ENCODE data around the gene KRT34. TPM values are rescaled to one million over a fixed set of nuclear protein-coding genes. Genes with fewer than 3 reads are reported as not detected.
"Not testable (repeated sequence)": the region's sequence is repeated elsewhere in the genome, so short reads cannot be mapped to it uniquely, and the experiment has no call there.

KRT34 gene
- total RNA-seq, 1 donor, result 0.10 TPM

DNA sequence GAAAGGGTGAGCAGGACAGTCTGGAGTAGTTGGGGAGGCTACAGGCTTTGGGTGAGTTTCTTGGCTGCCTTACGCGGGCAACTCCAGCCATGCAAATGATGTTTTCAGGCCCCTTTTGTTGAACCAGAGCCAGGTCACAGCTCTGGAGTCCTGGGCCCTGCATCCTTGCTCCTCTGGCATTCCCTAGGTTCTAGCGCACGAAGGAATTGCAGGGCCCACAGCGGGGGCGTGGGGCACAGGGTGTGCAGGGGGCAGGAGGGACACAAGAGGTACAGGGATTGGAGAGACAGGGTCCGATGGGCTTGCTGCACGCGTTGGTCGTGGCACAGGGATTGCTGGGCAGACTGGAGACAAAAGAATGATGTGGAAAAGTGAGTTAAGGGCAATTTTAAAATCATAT is 11.7 kb upstream of the KRT34 start:
- H3K4me1 ChIP-seq (ENCODE audit: insufficient read depth, low read length), result no peaks in the 10 kb centered on the region
- H3K27me3 ChIP-seq (ENCODE audit: insufficient read depth, low read length), result no peaks in the 10 kb centered on the region
- no peaks in the 10 kb centered on the region for H3K9me3 ChIP-seq (ENCODE audit: low read depth, low read length)
- H3K4me3 ChIP-seq (ENCODE audit: low read length), result no peak overlapping the region

DNA sequence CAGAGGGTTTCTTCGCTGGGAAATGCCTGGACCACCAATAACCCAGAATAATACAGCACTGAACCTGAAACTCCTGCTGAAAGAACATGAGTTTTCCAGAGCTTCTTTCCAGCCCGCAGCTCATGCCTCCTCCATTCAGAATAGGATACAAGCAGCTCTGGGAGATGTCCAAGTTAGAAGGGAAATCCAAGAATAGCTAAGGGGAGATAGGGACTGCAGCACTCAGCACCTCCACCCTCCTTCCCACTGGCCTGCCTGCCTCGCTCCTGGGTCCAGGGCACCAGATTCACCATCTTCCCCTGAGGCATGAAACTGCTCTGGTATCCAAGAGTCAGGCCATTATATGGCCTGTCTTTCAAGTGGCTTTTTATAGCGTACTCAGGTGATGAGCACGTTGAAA is 11.2 kb upstream of the KRT34 start:
- peaks cover 3% of the 10 kb centered on the region for H3K27me3 ChIP-seq (ENCODE audit: insufficient read depth, low read length)
- no peaks in the 10 kb centered on the region for H3K9me3 ChIP-seq (ENCODE audit: low read depth, low read length)
- H3K4me3 ChIP-seq (ENCODE audit: low read length), result no peak overlapping the region
- no peaks in the 10 kb centered on the region for H3K4me1 ChIP-seq (ENCODE audit: insufficient read depth, low read length)

GRCh38 chr17:41392278-41392677 is 10.2 kb upstream of the KRT34 start:
- H3K27me3 ChIP-seq (ENCODE audit: insufficient read depth, low read length), result peaks cover 4% of the 10 kb centered on the region
- H3K4me1 ChIP-seq (ENCODE audit: insufficient read depth, low read length), result no peaks in the 10 kb centered on the region
- H3K9me3 ChIP-seq (ENCODE audit: low read depth, low read length), result no peaks in the 10 kb centered on the region
- H3K4me3 ChIP-seq (ENCODE audit: low read length), result no peak overlapping the region

DNA sequence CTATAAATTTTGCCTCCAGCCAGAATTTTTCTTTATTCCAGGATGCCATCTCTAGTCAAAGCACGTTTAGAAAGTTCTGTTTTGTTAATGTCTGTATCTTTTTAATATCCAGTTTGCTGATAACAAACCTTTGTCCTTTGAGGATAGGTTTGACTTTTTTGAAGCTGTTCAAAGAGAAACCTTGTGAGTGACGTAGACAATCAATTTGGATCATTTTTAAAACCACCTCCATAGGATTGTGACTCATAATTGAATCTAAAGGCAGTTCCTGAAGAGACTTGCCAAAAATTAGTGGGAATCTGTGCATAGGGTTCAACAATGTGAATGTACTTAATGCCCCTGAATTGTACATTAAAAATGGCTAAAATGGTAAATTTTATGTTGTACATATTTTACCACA is 9.4 kb upstream of the KRT34 start:
- no peaks in the 10 kb centered on the region for H3K4me1 ChIP-seq (ENCODE audit: insufficient read depth, low read length)
- H3K4me3 ChIP-seq (ENCODE audit: low read length), result no peak overlapping the region
- peaks cover 4% of the 10 kb centered on the region for H3K27me3 ChIP-seq (ENCODE audit: insufficient read depth, low read length)
- H3K9me3 ChIP-seq (ENCODE audit: low read depth, low read length), result peaks cover 7% of the 10 kb centered on the region

DNA sequence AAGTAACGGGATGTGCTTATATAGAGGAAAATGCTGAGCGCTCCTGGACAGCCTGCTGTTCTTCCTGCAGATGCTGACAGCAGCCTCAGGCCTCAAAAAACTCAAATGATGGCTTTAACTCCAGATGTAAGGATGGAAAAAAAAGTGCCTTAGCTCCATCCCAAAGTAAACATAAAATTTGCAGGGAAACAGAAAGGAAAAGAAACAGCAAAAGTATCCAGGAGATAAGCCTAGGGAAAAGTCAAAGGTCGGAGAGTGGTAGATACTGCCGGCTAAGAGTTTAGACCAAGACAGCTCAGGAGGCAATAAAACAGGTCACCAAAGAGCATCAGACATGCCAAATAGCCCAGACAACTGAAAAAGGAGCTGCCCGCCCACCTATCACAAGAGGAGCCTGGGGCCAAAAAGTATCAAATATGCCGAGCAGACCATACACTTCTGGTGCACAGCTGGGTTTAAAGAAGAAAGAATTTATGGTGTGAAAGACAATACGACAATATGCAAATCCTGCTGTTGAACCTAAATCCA is 8.4 kb upstream of the KRT34 start:
- H3K4me3 ChIP-seq (ENCODE audit: low read length), result no peak overlapping the region
- H3K9me3 ChIP-seq (ENCODE audit: low read depth, low read length), result peaks cover 12% of the 10 kb centered on the region
- H3K4me1 ChIP-seq (ENCODE audit: insufficient read depth, low read length), result no peaks in the 10 kb centered on the region
- peaks cover 4% of the 10 kb centered on the region for H3K27me3 ChIP-seq (ENCODE audit: insufficient read depth, low read length)

DNA sequence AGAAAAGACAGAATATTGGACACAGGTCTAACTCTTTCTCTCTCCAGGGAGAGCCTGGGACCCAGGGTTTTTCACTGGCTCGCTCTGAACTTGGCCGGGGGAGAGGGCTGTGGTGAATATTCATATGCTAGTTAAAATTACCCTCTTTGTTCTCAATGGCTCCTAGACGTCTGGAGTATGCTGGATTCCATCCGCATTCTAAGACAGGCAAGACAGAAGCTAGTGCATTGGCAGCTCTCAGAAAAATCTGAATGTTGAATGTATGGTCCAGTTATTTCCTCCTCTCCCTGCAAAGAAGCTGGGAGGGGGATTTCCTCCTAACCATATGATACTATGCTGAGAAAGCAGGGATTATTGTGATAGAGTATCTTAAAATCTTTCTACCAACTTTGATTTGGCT is 5.6 kb upstream of the KRT34 start:
- peaks cover 4% of the 10 kb centered on the region for H3K27me3 ChIP-seq (ENCODE audit: insufficient read depth, low read length)
- peaks cover 12% of the 10 kb centered on the region for H3K9me3 ChIP-seq (ENCODE audit: low read depth, low read length)
- no peak overlapping the region for H3K4me3 ChIP-seq (ENCODE audit: low read length)
- H3K4me1 ChIP-seq (ENCODE audit: insufficient read depth, low read length), result no peaks in the 10 kb centered on the region

DNA sequence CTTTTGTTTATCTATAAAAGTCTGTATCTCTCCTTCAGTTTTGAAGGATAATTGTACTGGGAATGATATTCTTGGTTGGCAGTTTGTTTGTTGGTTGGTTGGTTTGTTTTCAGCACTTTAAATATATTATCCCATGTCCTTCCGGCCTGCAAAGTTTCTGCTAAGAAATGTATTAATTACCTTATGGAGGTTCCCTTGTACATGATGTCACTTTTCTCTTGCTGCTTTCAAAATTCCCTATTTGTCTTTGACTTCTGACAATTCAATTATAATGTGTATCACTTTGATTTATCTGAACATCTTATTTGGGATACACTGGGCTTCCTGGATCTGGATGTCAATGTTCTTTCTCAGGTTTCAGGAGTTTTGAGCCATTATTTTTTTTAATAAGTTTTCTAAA is 4.1 kb upstream of the KRT34 start:
- peaks cover 12% of the 10 kb centered on the region for H3K9me3 ChIP-seq (ENCODE audit: low read depth, low read length)
- H3K4me1 ChIP-seq (ENCODE audit: insufficient read depth, low read length), result no peaks in the 10 kb centered on the region
- H3K27me3 ChIP-seq (ENCODE audit: insufficient read depth, low read length), result peaks cover 4% of the 10 kb centered on the region
- no peak overlapping the region for H3K4me3 ChIP-seq (ENCODE audit: low read length)

DNA sequence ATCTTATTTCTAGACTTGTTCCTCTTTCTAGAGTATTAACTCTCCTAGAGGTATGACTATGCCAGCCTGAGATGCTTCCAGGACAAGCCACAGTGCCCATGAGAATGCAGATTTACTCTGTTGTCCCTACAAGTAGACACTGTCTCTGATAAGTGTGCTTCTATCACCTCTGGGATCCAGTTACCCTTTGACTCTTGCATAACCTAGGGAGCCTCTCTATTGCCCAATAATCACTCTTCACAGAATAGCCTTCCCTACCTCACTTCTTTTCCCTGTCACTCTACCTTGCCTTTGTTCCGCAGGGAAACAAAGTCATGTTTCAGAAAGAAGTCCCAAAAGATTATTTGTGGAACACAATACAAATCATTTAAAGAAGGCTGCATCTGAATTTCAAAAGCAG is 1.6 kb upstream of the KRT34 start:
- Histone ChIP-seq H3K4me3 (ENCODE audit: low read length) (no peak overlapping the region), H3K27me3 (ENCODE audit: insufficient read depth, low read length) (peaks cover 4% of the 10 kb centered on the region), H3K4me1 (ENCODE audit: insufficient read depth, low read length) (no peaks in the 10 kb centered on the region), H3K9me3 (ENCODE audit: low read depth, low read length) (peaks cover 12% of the 10 kb centered on the region)

DNA sequence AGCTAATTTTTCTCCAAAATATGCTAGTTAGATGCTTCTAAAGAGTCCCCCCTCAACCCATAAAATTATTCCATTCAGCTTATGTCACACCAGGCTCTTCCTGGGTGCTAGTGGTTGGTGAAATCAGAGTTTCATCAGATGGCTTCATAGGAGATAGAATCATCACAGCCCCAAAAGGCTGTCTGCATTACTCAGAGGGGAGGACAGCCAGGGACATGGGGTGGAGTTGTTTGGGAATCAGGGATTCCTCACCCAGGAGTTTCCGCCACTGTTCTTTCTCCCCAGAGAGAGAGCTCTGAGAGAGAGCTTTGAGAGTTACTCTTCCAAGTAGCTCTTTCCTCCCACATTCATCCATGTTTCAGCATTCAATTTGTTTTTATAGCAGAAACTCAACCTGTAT is 288 bp upstream of the KRT34 start:
- no peaks in the 10 kb centered on the region for H3K4me1 ChIP-seq (ENCODE audit: insufficient read depth, low read length)
- H3K4me3 ChIP-seq (ENCODE audit: low read length), result no peak overlapping the region
- H3K27me3 ChIP-seq (ENCODE audit: insufficient read depth, low read length), result no peaks in the 10 kb centered on the region
- peaks cover 12% of the 10 kb centered on the region for H3K9me3 ChIP-seq (ENCODE audit: low read depth, low read length)

DNA sequence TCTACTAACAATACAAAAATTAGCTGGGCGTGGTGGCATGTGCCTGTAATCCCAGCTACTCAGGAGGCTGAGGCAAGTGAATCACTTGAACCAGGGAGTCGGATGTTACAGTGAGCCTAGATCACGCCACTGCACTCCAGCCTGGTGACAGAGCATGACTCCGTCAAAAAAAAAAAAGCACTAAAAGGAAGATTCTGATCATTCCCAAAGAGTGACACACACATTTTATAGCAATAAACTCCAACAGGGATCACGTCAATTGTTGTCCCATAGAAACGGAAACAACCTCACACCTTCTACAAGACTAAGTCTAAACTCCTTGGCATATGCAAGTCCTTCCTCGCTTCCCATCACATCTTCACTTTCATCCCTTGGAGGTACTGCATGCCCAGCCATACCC is 2.0 kb downstream of the KRT34 start:
- not testable (repeated sequence) for H3K4me1 ChIP-seq (ENCODE audit: insufficient read depth, low read length); H3K27me3 ChIP-seq (ENCODE audit: insufficient read depth, low read length); H3K9me3 ChIP-seq (ENCODE audit: low read depth, low read length); H3K4me3 ChIP-seq (ENCODE audit: low read length)

DNA sequence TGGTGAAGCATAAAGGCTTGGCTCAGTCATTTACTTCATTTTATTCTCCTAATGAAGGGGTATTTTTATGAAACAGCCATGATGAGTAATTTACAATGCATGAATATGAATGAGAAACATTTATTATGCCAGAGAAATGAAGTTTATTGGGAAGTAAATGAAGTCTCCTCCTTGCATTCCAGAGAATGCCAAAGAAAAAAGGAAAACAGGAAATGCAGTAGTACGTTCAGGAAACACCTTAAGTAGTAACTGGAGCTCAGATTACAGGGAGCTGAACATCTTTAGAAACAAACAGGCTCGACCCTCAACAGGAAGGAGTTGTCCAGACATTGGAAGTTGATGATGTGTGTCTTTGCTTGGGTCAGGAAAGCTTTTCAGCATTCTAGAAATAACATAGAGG is 4.6 kb downstream of the KRT34 start:
- Histone ChIP-seq H3K9me3 (ENCODE audit: low read depth, low read length) (no peaks in the 10 kb centered on the region), H3K4me1 (ENCODE audit: insufficient read depth, low read length) (no peaks in the 10 kb centered on the region), H3K27me3 (ENCODE audit: insufficient read depth, low read length) (peaks cover 5% of the 10 kb centered on the region), H3K4me3 (ENCODE audit: low read length) (no peak overlapping the region)

DNA sequence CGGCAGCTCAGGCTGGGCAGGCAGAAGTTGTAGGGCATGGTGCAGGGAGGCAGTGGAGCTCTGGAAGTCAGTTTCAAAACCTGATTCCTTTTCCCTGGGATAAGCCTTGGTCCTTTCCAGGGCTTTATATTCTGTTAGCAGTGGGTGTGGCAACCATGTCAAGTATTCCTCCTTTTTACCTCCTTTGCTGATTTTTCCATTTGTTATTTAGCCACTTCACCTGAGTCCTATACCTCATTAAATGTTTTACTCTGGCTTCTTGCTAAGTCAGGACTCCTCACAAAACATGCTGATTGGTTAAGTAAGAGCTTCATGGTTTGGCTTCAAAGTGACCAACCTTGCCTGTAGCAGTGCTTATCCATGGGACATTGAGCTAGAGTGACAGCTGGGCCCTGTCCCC is 12.4 kb downstream of the KRT34 start, which contains the start of gene KRT33B:
Gene KRT33B (minus strand): TSS at position 101 of the 400 bp plus-strand sequence. CDS start 63 bp downstream, at position 38.
- no peaks in the 10 kb centered on the region for H3K9me3 ChIP-seq (ENCODE audit: low read depth, low read length)
- H3K4me3 ChIP-seq (ENCODE audit: low read length), result no peak within 1 kb of the TSS
- H3K4me1 ChIP-seq (ENCODE audit: insufficient read depth, low read length), result no peaks in the 10 kb centered on the region
- peaks cover 7% of the 10 kb centered on the region for H3K27me3 ChIP-seq (ENCODE audit: insufficient read depth, low read length)

DNA sequence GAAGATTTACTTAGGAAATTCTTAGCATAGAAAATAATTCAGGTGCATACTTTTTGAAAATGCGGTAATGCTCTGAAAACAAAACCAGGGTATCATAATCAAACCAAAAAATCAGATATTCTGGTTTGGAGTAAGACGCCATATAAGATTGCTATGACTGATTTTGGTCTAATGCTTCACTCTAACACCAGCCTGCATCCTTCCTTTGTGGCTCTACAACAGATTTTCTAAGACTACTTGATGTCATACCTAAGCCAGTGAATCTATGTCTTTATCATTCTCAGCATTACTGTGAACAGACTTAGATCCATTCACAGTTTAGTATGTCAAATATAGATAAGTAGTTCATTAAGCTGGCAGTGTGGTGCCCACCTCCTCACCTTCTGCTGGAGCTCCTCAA is 13.1 kb downstream of the KRT34 start:
- Histone ChIP-seq H3K9me3 (ENCODE audit: low read depth, low read length) (no peaks in the 10 kb centered on the region), H3K27me3 (ENCODE audit: insufficient read depth, low read length) (peaks cover 6% of the 10 kb centered on the region), H3K4me1 (ENCODE audit: insufficient read depth, low read length) (no peaks in the 10 kb centered on the region), H3K4me3 (ENCODE audit: low read length) (no peak overlapping the region)

DNA sequence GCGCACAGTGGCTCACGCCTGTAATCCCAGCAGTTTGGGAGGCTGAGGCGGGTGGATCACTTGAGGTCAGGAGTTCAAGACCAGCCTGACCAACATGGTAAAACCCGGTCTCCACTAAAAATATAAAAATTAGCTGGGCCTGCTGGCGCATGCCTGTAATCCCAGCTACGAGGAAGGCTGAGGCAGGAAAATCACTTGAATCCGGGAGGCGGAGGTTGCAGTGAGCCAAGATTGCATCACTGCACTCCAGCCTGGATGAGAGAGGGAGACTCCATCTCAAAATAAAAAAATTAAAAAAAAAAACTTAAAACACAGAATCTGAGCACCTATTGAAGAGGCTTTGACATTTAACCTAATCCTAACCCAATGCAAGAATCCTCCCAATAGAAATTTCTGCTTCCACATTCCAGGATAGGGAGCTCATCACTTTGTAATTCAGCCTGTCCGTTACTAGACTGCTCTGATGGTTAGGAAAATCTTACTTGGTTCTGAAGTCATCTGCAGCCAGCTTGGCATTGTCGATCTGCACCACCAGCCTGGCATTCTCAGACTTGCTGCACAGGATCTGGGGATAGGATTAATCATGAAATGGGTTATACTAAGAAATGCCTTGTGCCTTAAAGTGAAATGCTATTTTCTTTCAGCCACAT is 14.6 kb downstream of the KRT34 start:
- no peaks in the 10 kb centered on the region for H3K9me3 ChIP-seq (ENCODE audit: low read depth, low read length)
- no peak overlapping the region for H3K4me3 ChIP-seq (ENCODE audit: low read length)
- peaks cover 3% of the 10 kb centered on the region for H3K27me3 ChIP-seq (ENCODE audit: insufficient read depth, low read length)
- no peaks in the 10 kb centered on the region for H3K4me1 ChIP-seq (ENCODE audit: insufficient read depth, low read length)

DNA sequence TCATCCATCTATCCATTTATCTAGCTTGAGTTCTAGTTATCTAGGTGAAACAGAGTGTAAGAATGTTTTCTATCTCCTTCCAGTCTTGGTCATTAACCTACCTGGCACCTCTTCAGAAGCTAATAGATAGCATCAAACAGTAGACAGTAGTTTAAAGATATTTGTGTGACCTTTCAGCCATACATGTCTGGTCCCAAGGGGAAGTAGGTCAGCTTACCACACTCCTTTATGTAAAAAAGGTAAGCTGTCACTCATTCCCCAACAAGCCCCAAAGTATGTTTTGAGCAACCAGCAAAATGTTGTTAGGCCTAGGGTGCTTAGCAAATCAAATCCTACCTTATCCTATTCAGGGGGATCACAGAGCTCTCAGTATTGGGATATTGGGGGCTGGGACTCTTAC is 16.0 kb downstream of the KRT34 start:
- Histone ChIP-seq H3K9me3 (ENCODE audit: low read depth, low read length) (no peaks in the 10 kb centered on the region), H3K4me1 (ENCODE audit: insufficient read depth, low read length) (no peaks in the 10 kb centered on the region), H3K27me3 (ENCODE audit: insufficient read depth, low read length) (no peaks in the 10 kb centered on the region), H3K4me3 (ENCODE audit: low read length) (no peak overlapping the region)

DNA sequence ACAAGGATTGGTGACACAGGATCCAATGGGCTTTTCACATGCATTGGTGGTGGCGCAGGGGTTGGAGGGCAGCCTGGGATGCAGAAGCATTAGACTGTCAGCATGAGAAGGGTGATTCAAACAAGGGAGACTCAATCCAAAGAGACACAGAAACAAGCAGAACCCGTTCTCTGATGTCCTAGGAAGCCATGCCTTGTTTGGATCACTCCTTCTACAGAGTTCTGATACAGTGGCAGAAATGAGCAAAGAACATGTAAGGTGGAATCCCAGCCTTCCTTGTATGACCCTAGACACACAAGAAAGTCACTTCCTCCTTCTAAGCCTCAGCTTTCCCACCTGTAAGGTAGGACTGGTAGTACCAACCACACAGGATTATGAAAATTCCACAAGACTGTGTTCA is 18.2 kb downstream of the KRT34 start:
- H3K27me3 ChIP-seq (ENCODE audit: insufficient read depth, low read length), result no peaks in the 10 kb centered on the region
- no peaks in the 10 kb centered on the region for H3K4me1 ChIP-seq (ENCODE audit: insufficient read depth, low read length)
- no peaks in the 10 kb centered on the region for H3K9me3 ChIP-seq (ENCODE audit: low read depth, low read length)
- H3K4me3 ChIP-seq (ENCODE audit: low read length), result no peak overlapping the region

All from mononuclear cell (primary cell).